COLO668 (cell line): ENCODE results near the gene NEGR1.

ENCODE experiments used
- DNase-seq: peaks from one replicate; lab custom pipeline; 2025; ENCODE audit not compliant: unreplicated experiment; lab: John Stamatoyannopoulos, UW

The NEGR1 gene

DNA sequence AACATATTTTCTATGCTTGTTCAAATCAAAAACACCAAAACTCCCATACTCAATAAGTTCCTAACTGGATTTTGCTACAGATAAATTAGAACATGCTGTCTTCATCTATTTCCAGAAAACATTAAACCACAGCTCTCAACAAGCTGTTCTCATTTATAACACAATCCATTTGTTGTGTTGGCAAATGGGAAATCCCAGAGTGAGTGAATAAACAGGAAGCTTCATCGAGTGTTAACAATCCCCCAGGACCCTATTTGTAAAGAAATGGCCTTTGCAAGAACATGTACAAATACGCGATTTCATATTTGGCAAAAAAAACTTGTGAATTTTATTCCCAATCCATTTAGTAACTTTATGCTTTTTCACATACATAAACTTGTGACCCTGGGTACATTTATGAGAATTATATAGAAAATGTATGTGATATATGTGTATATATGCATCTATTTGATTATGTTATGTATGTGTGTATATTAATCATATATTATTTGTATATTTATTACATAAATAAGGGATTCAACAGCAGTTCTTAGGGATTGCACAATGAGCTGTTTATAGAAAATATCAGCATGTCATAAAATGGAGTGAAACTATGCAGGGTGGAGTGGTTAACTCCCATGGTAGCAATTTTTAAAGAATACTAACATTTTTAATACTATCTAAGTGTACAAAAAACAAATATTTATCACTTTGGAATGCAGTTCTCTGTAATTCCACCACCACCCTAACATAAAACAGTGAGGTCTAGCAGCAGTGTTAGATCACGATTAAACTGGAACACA, 160.0 kb downstream of the NEGR1 start:
- no peak for DNase-seq

DNA sequence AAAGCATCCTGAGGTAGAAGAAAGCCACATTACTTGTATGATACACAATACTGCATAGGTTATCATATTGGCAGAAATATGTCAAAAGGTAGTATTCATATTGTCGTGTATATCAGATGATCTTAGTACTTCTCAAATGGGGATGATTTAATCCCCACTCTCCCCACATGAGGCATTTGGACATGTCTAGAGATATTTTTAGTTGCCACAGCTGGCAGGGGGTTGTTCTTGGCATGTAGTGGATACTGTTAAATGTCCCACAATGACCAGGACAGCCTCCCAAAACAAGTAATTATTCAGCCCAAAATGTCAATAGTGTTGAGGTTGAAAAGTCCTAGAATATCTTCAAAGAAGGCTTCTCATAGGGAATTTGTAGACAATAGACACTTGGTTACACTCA, 162.8 kb downstream of the NEGR1 start:
- DNase-seq = no peak

DNA sequence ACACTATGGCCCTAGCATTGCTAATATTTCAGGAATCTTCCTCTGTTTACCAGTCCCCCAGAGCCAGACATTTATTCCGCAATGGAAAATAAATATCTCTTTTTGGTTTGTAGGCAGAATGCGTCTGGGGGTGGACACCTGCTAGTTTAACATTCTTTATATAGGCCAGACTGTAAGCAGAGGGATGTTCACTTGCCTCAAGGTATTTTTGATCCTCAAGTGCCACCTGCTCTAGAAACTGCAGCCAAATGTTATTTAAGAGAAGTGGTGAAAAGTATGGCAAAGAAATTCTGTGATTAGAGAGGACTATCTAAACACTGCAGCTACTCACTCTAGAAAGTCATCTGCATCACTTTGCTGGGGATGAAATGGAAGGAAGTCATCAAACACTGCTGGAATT, 164.7 kb downstream of the NEGR1 start:
- no peak for DNase-seq

- DNase-seq = no peak
Observed at GRCh38 chr1:72115290-72115689, 167.0 kb downstream of the NEGR1 start.

- no peak for DNase-seq
Observed at GRCh38 chr1:72111662-72112061, 170.7 kb downstream of the NEGR1 start.

- no peak for DNase-seq
Observed at GRCh38 chr1:72109916-72110315, 172.4 kb downstream of the NEGR1 start.

- DNase-seq = no peak
Observed at GRCh38 chr1:72105201-72105600, 177.1 kb downstream of the NEGR1 start.

DNA sequence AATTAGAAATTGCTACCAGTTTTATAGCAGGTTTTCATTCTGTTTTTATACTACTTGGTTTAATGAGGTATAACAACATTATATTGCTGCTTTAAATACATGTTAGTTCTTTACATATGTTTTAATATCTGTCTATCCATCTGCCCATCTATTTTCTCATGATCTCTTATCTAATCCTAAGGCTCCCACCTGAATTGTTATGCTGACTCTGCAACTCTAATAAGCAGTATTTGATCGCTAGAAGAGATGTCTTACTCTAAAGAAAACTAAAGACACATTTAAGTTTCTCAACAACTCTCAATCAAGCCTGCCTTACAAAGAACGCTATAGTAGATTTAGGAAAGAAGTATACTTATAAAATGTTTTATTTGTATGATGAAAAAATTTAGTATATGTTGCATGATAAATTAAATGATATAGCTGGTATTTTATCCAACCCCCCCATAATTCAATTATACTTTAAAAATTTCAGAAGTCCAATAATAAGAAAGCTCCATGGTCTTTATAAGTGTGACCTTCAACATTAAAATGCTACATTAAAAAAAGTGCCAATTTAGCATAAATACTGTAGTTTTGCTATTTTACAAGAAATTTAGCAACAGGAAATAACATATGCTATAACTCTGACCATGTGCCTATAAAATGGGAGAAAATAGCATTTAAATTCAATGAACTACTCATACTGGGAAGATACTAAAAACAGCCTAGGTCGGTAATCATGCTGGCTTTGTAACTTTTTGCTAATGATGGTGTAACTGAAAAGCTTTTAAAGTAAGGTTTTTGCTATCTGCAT, 180.3 kb downstream of the NEGR1 start:
- DNase-seq = no peak

DNA sequence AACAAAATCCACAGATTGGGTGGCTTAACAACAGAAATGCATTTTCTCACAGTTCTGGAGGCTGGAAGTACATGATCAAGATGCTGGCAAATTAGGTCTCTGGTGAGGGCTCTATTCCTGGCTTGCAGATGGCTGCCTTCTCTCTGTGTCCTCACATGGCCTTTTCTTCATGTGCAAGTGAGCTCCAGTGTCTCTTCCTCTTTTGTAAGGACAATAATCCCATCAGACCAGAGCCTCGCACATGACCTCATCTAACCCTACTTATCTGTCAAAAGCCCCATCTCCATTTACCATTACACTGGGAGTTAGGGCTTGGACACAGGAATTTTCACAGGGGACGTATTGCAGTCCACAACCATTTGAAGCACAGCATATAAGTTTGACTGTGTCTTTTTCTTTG, 181.6 kb downstream of the NEGR1 start:
- DNase-seq = no peak

DNA sequence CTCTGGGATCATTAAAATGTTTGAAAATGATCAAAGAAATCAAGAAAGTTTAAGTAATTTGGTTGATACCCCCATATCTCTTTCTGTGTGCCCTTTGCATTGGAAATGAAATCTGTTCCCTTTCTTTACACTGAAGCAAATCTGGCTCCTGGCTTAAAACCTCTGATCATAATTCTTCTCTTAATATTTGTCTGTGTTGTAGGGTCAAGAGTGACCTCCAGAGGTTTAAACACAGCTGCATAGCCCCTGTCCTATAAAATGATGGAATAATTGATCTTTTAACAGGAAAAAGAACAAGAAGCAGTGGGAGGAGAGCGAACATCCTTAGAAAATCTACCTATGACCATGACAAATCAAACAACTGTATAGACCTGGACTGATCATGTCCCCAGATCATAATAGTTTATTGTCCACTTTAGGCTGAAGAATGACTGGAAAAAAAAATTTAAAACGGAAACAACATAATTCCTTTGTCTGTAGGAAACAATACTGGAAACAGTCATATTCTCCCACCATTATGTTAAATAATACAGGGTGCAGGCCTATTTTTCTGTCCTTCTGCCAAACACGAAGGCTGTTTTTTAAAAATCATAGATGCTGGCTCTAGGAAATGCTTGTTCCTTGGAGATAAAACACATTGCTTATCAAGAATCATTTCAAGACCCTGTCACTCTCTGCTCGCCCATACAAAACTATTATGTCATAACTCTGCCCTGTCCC, 184.3 kb downstream of the NEGR1 start:
- no peak for DNase-seq

DNA sequence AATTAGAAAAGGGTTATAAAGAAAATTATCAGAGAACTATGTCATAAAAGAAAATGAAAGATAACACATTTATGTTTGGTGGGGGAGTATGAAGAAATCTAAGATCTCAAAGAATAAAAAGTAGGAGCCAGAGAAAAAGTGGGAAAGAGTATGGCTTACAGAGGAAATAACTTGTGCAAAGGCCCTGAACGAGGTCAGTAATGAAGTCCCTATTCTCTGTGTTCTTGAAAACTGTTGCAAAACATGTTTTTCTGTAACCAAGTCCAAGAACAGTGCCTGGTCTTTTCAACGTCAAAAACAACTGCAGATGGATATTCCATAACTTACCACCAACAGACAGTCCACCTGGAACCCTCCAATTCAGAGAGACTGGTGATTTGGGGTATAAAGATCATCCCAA, 188.1 kb downstream of the NEGR1 start:
- no peak for DNase-seq

DNA sequence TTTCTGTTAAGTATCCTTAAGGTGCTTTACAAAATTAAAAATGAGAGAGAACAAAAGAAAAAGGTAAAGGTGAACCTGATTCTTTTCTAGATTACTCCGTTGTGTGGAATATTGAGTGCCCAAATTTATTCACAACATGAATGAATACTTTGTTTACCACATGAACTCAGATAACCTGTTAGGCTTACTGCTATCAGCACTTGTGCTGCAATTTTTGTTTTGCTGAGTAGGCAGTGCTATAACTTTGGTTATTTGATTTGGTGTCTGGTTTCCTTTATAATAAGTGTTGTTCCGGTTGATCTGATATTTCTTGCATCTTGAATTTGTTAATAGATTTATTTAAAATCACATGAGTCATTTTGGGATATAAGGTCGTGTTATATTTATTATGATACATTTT, 195.9 kb downstream of the NEGR1 start:
- no peak for DNase-seq

- no peak for DNase-seq
Observed at GRCh38 chr1:72075425-72075824, 206.9 kb downstream of the NEGR1 start.

DNA sequence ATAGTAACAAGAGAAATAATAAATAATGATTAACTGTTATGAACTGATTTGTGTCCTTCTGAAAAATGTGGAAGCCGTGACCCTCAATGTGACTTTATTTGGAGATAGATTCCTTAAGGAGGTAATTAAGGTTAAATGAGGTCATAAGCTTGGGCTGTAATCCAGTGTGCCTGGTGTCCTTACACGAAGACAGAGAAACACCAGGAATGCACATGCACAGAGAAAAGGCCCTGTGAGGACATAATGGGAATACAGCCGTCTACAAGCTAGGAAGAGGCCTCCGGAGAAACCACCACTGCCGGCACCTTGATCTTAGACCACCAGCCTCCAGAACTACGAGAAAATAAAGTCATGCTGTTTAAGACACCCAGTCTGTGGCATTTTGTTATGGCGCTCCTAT, 215.9 kb downstream of the NEGR1 start:
- no peak for DNase-seq

- DNase-seq = no peak
Observed at GRCh38 chr1:72064196-72065075, 217.9 kb downstream of the NEGR1 start.

DNA sequence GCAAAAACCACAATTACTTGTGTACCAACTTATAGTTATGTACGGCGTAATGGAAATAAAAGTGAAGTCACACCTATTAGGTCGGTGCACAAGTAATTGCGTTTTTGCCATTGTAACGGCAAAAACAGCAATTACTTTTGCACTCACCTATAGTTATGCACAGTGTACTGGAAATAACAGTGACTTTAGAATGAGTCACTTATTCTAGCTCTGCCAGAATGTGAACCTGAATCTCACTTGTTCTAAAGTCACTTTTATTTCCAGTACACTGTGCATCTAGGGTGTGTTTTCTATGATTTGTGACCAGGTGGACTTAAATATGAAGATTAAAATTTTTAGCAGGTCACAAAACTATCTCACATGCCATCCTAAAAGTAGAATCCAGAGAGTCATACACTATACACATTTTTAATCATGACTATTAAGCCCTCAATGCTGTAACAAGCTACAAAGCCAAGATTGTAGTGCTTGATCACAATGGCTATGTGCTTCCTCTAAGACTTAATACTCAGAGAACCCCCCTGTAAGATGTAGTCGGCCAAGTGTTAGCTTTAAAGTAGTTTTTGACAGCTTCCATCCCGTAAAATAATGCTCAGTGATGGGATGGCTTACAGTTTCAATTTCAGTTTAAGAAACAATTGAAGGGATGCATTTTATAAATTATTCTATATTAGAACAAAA, 218.8 kb downstream of the NEGR1 start:
- no peak for DNase-seq

DNA sequence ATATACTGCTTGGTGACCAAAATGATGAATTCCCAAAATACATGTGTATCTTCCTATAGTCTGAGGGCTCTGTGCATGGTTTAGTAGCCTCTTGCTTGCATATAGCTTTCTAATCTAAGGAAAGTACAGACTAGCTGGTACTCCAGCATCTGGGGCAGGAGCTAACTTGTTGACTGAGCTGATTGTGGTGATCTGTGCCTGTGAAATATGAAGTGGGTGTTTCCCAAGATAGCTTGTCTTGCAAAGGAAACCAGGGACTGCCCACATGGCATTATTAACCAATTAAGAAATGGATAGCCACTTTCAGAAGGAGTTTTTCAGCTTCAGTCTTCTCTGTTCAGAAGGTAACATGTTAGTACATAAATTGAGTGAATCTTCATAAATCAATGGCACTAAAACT, 219.8 kb downstream of the NEGR1 start:
- no peak for DNase-seq

- DNase-seq = no peak
Observed at GRCh38 chr1:72060466-72061245, 221.7 kb downstream of the NEGR1 start.

GRCh38 chr1:72056516-72056915, 225.8 kb downstream of the NEGR1 start:
- DNase-seq = no peak

GRCh38 chr1:72051538-72051937, 230.8 kb downstream of the NEGR1 start:
- DNase-seq = no peak
